GM12892 (cell line): ENCODE results near the gene MS4A3.

ENCODE experiments used
- DNase-seq: peaks from one replicate; pipeline ENCODE4 v3.0.0; 2011; ENCODE audit not compliant: insufficient read length
- FAIRE-seq: peaks from 2 replicates; lab custom pipeline; 2011; peaks lifted over from hg19 to GRCh38; lab: Jason Lieb, UNC
- POLR2A ChIP-seq: IDR thresholded peaks from 2 replicates; pipeline ENCODE4 v1.6.1; 2011; ENCODE audit warnings: low read depth, low read length, control low read depth
- POLR2AphosphoS5 ChIP-seq: IDR thresholded peaks from 2 replicates; pipeline ENCODE4 v1.6.1; 2011; ENCODE audit warnings: low read depth, low read length, control low read depth
- TAF1 ChIP-seq: IDR thresholded peaks from 2 replicates; pipeline ENCODE4 v1.6.1; 2011; ENCODE audit warnings: low read depth, mild to moderate bottlenecking, control low read depth, low read length, borderline replicate concordance

MS4A3 gene

GRCh38 chr11:60111793-60112192, 55.3 kb downstream of the MS4A3 start:
- TF ChIP-seq POLR2A, result no peak
- TF ChIP-seq POLR2AphosphoS5, result no peak
- no peak for TF ChIP-seq TAF1
- DNase-seq, result no peak
- no peak for FAIRE-seq

DNA sequence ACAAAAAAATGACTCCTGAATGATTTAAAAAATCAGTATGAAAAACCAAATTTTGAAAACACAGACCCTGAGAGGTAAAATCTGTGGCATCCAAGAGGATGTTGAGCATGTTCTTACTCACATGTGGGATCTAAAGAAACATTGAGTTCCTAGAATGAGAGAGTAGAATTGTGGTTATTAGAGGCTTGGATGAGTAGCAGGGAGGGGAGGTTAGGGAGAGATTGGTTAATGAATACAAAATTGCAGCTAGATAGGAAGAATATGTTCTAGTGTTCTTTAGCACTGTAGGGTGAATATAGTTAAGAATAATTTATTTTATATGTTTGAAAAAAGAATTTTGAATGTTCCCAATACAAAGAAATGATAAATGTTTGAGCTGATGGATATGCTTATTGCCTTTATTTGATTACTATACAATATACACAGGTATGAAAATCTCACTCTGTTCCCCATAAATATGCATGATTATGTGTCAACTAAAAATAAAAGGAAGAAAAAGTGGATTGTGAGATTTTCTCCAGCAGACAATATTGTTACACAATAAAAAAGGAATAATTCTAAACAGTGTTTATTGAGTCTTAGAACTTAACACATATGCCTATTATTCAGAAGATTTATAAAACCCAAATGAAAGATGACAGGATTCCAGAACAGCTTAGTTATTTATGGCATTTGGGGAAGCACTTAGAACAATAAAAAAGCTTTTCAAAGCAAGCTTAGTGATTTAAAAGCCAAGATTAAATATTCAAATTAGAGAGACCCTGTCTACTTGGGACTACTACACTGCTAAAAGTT, 60.7 kb downstream of the MS4A3 start:
- TF ChIP-seq POLR2A, result no peak
- no peak for TF ChIP-seq POLR2AphosphoS5
- no peak for TF ChIP-seq TAF1
- FAIRE-seq (no peak), DNase-seq (no peak)

DNA sequence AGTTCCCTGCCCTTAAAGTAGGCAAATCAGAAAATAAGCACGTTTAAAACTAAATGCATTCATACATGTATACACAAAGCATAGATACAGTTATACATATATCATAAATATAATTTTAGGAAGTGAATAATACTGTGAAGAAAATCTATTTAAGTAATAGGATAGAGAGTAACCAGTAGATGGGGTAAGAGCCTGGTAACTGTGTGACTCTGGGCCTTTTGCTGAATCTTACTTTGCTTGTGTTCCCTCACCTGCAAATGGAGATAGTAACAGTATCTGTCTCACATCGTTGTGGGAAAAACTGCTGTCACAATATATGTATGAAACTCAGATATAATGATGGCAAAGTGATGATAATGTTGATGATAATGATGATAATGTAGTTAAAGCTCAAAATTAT, 61.9 kb downstream of the MS4A3 start:
- FAIRE-seq (no peak), DNase-seq (no peak)
- TF ChIP-seq POLR2AphosphoS5 (no peak), POLR2A (no peak), TAF1 (no peak)

- no peak for DNase-seq
- TF ChIP-seq POLR2AphosphoS5 (no peak), POLR2A (no peak), TAF1 (no peak)
- no peak for FAIRE-seq
Measured at GRCh38 chr11:60119710-60120109, 63.2 kb downstream of the MS4A3 start.
